GM18858 (cell line): Measurements from ENCODE around the gene AK9.
"Not testable (repeated sequence)": the region's sequence is repeated elsewhere in the genome, so short reads cannot be mapped to it uniquely, and the experiment has no call there.

Experiments
- ATAC-seq: cut with Tn5 transposase; IDR thresholded peaks from one replicate; pipeline ENCODE4 v1.9.1; 2021; ENCODE audit not compliant: unreplicated experiment

The AK9 gene

DNA sequence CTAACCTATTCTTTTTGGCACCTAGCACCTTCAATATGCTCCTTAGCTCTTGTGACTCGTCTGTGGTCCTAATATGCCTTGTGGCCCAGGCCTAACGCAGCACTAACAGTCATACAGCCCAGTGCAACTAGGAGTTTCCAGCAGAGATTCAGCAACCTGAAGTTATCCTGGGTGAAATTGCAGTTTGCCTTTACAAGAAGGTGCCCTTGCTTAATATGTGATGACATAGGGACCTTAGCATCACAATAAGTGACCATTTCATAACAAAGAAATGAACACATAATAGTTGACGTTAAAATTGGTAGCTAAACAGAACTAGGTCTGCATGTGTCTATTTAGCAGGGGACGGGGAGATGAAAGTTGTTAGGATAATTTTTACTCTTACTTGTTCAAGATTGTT, 10.2 kb upstream of the AK9 start:
- no peak for ATAC-seq

GRCh38 chr6:109696355-109696754, 5.4 kb upstream of the AK9 start:
- ATAC-seq, result no peak

GRCh38 chr6:109695468-109695867, 4.5 kb upstream of the AK9 start:
- ATAC-seq, result no peak

GRCh38 chr6:109693111-109693510, 2.1 kb upstream of the AK9 start:
- ATAC-seq, result no peak

DNA sequence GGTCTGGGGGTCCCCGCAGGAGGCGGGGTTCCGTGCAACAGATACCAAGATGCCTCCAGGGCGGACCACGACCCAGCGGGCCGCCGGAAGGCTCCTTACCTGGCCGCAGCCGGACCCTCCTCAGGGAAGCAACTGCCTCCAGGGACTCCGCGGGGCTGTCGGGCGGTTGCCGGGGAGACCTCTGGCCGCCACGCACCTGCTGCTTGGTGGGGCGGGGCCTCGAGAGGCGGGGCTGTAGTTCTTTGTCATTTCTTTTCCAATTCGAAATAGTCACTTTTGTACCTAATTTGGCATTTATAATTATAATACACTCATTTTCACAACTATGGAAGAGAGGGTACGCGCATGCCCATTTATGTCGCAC, 647 bp downstream of the AK9 start:
- ATAC-seq, result no peak

DNA sequence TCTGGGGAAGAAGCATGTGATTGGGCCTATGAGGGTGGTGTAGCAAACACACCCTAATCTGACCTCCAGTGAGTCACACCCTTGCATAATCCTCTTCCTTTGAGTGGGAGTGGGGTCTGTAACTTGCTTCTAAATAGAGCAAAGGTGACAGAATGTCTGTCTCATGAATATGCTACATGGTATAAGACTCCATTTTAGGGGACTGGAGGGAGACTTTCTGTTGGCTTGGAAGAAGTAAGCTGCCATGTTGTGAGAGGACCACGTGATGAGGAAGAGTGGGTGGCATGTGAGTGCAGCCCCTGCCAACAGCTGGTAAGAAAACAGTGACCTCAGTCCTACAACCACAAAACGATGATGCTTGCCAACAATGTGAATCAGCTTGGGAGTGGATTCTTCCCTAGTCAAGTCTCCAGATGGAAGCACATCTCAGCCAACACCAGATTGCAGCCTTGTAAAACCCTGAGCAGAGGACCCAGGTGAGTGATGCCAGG, 3.7 kb downstream of the AK9 start:
- ATAC-seq, result no peak

GRCh38 chr6:109686566-109687265, 4.3 kb downstream of the AK9 start:
- ATAC-seq, result no peak

GRCh38 chr6:109678661-109679505, 12.1 kb downstream of the AK9 start:
- ATAC-seq, result not testable (repeated sequence)

DNA sequence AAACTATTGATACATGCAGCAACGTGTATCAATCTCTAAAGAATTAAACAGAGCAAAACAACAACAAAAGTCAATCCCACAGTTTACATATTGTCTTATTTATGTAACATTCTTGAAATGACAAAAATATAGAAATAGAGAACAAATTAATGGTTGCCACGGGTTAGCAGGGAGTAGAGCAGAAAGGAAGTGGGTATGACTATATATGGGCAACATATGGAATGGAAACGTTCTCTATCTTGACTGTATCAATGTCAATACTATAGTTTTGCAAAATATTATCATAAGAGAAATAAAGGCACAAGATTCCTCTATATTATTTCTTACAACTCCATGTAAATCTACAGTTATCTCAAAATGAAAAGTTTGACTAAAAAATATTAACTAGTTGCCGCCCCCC, 12.8 kb downstream of the AK9 start:
- no peak for ATAC-seq

DNA sequence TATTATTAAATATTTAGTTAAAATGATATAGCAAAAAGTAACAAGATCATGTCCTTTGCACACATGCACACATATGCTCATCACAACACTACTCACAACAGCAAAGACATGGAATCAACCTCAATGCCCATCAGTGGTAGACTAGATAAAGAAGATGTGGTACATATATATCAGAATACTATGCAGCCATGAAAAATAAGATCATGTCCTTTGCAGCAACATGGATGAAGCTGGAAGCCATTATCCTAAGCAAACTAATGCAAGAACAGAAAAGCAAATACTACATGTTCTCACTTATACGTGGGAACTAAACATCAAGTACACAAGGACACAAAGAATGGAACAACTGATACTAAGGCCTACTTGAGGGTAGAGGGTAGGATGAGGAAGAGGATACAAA, 14.3 kb downstream of the AK9 start:
- no peak for ATAC-seq

- ATAC-seq, result no peak
These were observed 18.2 kb downstream of the AK9 start for GRCh38 chr6:109672839-109673238.

GRCh38 chr6:109672175-109672574, 18.8 kb downstream of the AK9 start:
- ATAC-seq, result no peak

GRCh38 chr6:109671733-109672132, 19.3 kb downstream of the AK9 start:
- no peak for ATAC-seq

GRCh38 chr6:109669811-109670210, 21.2 kb downstream of the AK9 start:
- ATAC-seq, result no peak

- ATAC-seq, result no peak
These were observed 28.8 kb downstream of the AK9 start for GRCh38 chr6:109662192-109662591.

DNA sequence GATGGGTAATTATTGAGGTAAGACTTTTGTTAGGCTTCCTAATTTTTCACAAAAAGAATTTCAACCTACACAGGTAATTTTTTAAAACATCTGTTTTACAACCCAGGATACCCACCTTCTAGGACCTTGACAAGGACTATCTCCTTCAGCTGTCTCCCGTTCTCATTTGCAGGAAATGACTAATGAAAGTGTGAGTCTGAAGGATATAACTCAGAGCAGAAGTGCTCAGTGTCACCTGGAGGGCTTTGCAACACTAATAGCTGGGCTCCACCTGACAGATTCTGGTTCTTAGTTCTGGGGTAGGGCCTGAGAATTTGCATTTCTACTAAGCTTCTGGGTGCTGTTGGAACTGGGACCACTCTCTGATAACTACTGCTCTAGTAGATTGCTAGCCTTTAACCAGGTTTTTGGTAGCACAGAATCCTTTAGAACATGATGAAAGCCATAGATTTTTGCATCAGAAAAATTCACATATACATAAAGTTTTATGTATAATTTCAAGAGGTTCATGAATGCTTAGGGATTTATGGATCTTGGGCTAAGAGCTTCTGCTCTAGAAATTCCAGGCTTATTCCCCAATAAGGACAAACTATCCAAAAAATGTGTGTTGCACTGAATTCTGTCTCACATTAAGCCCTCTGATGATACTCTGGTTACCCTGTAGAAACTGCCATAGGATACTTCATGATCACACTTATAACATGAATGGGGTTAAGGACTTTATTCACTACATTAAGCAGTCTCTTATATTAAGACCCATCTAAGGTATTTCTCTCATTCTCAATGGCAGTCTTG, 30.3 kb downstream of the AK9 start:
- no peak for ATAC-seq

GRCh38 chr6:109655761-109656262, 35.2 kb downstream of the AK9 start:
- ATAC-seq, result no peak

GRCh38 chr6:109653264-109653663, 37.7 kb downstream of the AK9 start:
- ATAC-seq, result no peak

DNA sequence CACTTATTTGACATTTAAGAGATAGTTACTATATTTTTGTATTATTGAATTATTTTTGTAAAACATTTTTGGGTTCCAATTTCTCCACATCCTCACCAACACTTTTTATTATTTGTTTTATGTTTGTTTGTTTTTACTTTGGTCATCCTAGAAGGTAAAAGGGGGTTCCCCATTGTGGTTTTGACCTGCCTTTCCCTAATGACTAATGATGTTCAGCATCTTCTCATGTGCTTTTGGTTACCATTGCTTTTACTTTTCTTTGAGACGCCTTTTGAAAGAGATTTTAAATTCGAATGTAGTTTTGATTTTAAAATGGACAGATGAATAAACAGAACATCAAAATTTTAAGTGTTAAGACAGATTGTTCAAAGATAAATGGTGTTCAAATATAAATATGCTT, 46.9 kb downstream of the AK9 start:
- ATAC-seq, result no peak

DNA sequence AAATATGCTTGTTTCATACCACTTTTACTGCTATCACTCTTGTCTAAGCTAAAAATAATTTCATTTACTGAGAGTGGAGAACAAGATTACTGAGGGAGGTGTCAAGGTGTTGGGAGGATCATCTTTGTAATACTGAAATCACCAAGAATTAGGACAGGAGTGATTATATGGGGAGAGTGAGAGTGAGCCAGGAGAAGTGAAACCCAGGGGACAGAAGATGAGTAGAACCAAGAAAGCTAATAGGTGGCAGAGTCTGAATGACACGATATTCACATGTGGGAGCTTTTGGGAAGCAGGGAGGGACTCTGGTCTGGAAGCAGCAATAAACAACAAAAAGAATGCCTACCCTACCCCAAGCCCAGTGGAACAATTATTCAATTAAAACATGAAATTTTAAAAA, 58.6 kb downstream of the AK9 start:
- no peak for ATAC-seq

DNA sequence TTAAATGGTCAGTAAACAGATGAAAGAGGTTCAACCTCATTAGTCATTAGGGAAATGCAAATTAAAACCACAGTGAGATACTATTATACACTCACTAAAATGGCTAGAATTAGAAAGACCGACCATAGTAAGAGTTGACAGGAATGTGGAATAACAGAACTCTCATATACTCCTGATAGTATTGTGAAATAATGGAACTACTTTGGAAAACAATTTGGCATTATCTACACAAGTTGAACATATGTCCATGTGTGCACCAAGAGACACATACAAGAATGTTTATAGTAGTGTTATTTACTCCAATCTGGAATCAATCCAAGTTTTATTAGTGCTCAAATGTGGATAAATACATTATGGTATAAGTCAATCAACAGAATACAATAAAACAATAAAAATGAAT, 59.6 kb downstream of the AK9 start:
- ATAC-seq, result no peak
